HG03095 (cell line): ENCODE data around the gene DCBLD2.
"Not testable (repeated sequence)": the region's sequence is repeated elsewhere in the genome, so short reads cannot be mapped to it uniquely, and the experiment has no call there.

Experiments
- ATAC-seq: cut with Tn5 transposase; IDR thresholded peaks from one replicate; pipeline ENCODE4 v1.9.1; 2021; ENCODE audit warnings: moderate library complexity; ENCODE audit not compliant: unreplicated experiment

The DCBLD2 gene

GRCh38 chr3:98839846-98840245 lies 61.6 kb downstream of the DCBLD2 start:
- ATAC-seq: no peak

- not testable (repeated sequence) for ATAC-seq
These were observed 70.4 kb downstream of the DCBLD2 start for GRCh38 chr3:98831060-98831459.

- no peak for ATAC-seq
These were observed 72.2 kb downstream of the DCBLD2 start for GRCh38 chr3:98829246-98829832.

- ATAC-seq: no peak
These were observed 74.1 kb downstream of the DCBLD2 start for GRCh38 chr3:98827221-98827920.

- no peak for ATAC-seq
These were observed 75.4 kb downstream of the DCBLD2 start for GRCh38 chr3:98826126-98826525.

GRCh38 chr3:98824256-98824655 lies 77.2 kb downstream of the DCBLD2 start:
- ATAC-seq: no peak

GRCh38 chr3:98823791-98824190 lies 77.7 kb downstream of the DCBLD2 start:
- ATAC-seq: no peak

- no peak for ATAC-seq
These were observed 80.4 kb downstream of the DCBLD2 start for GRCh38 chr3:98821063-98821462.

GRCh38 chr3:98817547-98818041 lies 83.9 kb downstream of the DCBLD2 start:
- ATAC-seq: peak; percentile 78

GRCh38 chr3:98814817-98815420 lies 86.6 kb downstream of the DCBLD2 start:
- ATAC-seq: no peak

GRCh38 chr3:98812851-98813374 lies 88.6 kb downstream of the DCBLD2 start:
- ATAC-seq: no peak

GRCh38 chr3:98811048-98811447 lies 90.4 kb downstream of the DCBLD2 start:
- ATAC-seq: no peak

GRCh38 chr3:98809557-98809956 lies 91.9 kb downstream of the DCBLD2 start:
- no peak for ATAC-seq

GRCh38 chr3:98808071-98808470 lies 93.4 kb downstream of the DCBLD2 start:
- ATAC-seq: no peak

- no peak for ATAC-seq
These were observed 93.9 kb downstream of the DCBLD2 start for GRCh38 chr3:98807561-98807960.

GRCh38 chr3:98807011-98807410 lies 94.5 kb downstream of the DCBLD2 start:
- no peak for ATAC-seq

- ATAC-seq: no peak
These were observed 95.0 kb downstream of the DCBLD2 start for GRCh38 chr3:98806521-98806920.

- ATAC-seq: no peak
These were observed 95.9 kb downstream of the DCBLD2 start for GRCh38 chr3:98805571-98805970.

GRCh38 chr3:98801043-98801747 lies 100.3 kb downstream of the DCBLD2 start:
- ATAC-seq: no peak

- ATAC-seq: no peak
These were observed 101.1 kb downstream of the DCBLD2 start for GRCh38 chr3:98800401-98800800.

GRCh38 chr3:98799479-98799878 lies 102.0 kb downstream of the DCBLD2 start:
- ATAC-seq: no peak
